K562 (cell line): ENCODE measurements around the gene IRF2BP1. TPM values are rescaled to one million over a fixed set of nuclear protein-coding genes. Genes with fewer than 3 reads are reported as not detected.
A peak's percentile ranks its signal among the peaks of the same experiment; 100 is the strongest.

Experiments used
- ATAC-seq: fragments of 200-7000 bp; cut with Tn5 transposase; 3 replicates; pipeline ENCODE4 v1.9.1; 2020; ENCODE audit warnings: moderate library complexity
- BruUV-seq: library from RNA; stranded (reverse); fragments of 400-500 nt; replicated peaks from 2 replicates; lab custom pipeline; 2021; lab: Mats Ljungman, UMichigan
- CTCF ChIA-PET: fragments of 300-600 bp; formaldehyde crosslinking; extraction: SDS; loops from one replicate; lab custom pipeline; 2021; ENCODE audit warnings: low intra/inter-chr PET ratio; lab: Yijun Ruan, JAX
- POLR2A ChIA-PET: fragments of 300-600, 350-650 bp; sonication (Branson Sonifier 250); formaldehyde crosslinking; extraction: SDS; loops from one replicate; lab custom pipeline; 2021; ENCODE audit warnings: antibody characterized with exemption, inconsistent platforms; lab: Yijun Ruan, JAX
- DNase-seq, 4 experiments: peaks; one replicate each; pipeline versions ENCODE4 v3.0.0 to v3.0.0-alpha.2; 2011 to 2018; ENCODE audit warnings: low spot score in 3 of 4, mixed read lengths in 3 of 4; ENCODE audit errors: extremely low read depth in 1 of 4
- FAIRE-seq: peaks from 2 replicates; lab custom pipeline; 2011; peaks lifted over from hg19 to GRCh38; lab: Jason Lieb, UNC
- H2AFZ ChIP-seq: 2 replicates; pipeline ENCODE4 v1.6.0; 2011; ENCODE audit warnings: low read depth, low read length, control low read depth, inconsistent platforms
- H3K27ac ChIP-seq: fragments of 200-600 bp; 3 replicates; pipeline ENCODE4 v1.8.0; 2011; ENCODE audit warnings: low read depth, mild to moderate bottlenecking, control low read depth, inconsistent platforms, low read length, moderate library complexity, mixed read lengths; ENCODE audit errors: extremely low read depth
- H3K27me3 ChIP-seq, 2 experiments: fragments of 300-600 bp in 1 of 2; 2 replicates in 1 of 2; 3 replicates in 1 of 2; pipeline versions ENCODE4 v1.6.0 to v1.8.0; 2011; ENCODE audit warnings: inconsistent platforms in 2 of 2, low read length in 2 of 2, mild to moderate bottlenecking in 1 of 2, mixed read lengths in 1 of 2, moderate library complexity in 1 of 2; ENCODE audit not compliant: control insufficient read depth in 2 of 2, insufficient read depth in 2 of 2
- H3K36me3 ChIP-seq: fragments of 300-600 bp; 3 replicates; pipeline ENCODE4 v1.8.0; 2011; ENCODE audit warnings: mild to moderate bottlenecking, low read length, inconsistent platforms; ENCODE audit not compliant: control insufficient read depth, insufficient read depth
- H3K4me1 ChIP-seq, 2 experiments: fragments of 200-600 bp in 1 of 2; replicated peaks in 1 of 2; 2 replicates in 1 of 2; 3 replicates in 1 of 2; pipeline versions ENCODE4 v1.5.1 to v1.8.0; 2011; ENCODE audit warnings: inconsistent platforms in 2 of 2, low read length in 2 of 2, mild to moderate bottlenecking in 1 of 2, mixed read lengths in 1 of 2, moderate library complexity in 1 of 2; ENCODE audit not compliant: control insufficient read depth in 2 of 2, insufficient read depth in 2 of 2
- H3K4me2 ChIP-seq: 2 replicates; pipeline ENCODE4 v1.6.1; 2011; ENCODE audit warnings: low read length, control low read depth, inconsistent platforms, mixed read lengths; ENCODE audit not compliant: insufficient read depth
- H3K4me3 ChIP-seq: fragments of 200-600 bp; sonication (generic), shearing (Covaris generic); 2 replicates; pipeline ENCODE4 v1.5.1; 2016; ENCODE audit warnings: control low read depth, inconsistent platforms
- H3K79me2 ChIP-seq: fragments of 200-600 bp; 3 replicates; pipeline ENCODE4 v1.8.0; 2011; ENCODE audit warnings: low read length, inconsistent platforms; ENCODE audit not compliant: control insufficient read depth, insufficient read depth
- H3K9ac ChIP-seq, 2 experiments: 2 replicates each; pipeline versions ENCODE4 v1.6.0 to v1.6.1; 2011; ENCODE audit warnings: low read depth in 2 of 2, low read length in 2 of 2, control low read depth in 1 of 2, inconsistent platforms in 1 of 2, mild to moderate bottlenecking in 1 of 2, mixed read lengths in 1 of 2; ENCODE audit not compliant: insufficient read depth in 1 of 2
- H3K9me1 ChIP-seq: one replicate; pipeline ENCODE4 v1.6.0; 2011; ENCODE audit warnings: inconsistent platforms, mild to moderate bottlenecking, low read length, moderate library complexity; ENCODE audit not compliant: control insufficient read depth, insufficient read depth
- H3K9me3 ChIP-seq: replicated peaks from 2 replicates; pipeline ENCODE4 v1.5.1; 2011; ENCODE audit warnings: low read depth, low read length, inconsistent platforms; ENCODE audit not compliant: control insufficient read depth, insufficient read depth
- H4K20me1 ChIP-seq: replicated peaks from 2 replicates; pipeline ENCODE4 v1.6.1; 2011; ENCODE audit warnings: low read length, inconsistent platforms, mixed read lengths; ENCODE audit not compliant: control insufficient read depth, insufficient read depth
- HDAC1 ChIP-seq, 2 experiments: fragments of 450-650 bp; IDR thresholded peaks; 2 replicates each; pipeline ENCODE4 v1.6.1; 2016 to 2017; ENCODE audit warnings: inconsistent platforms in 1 of 2, mild to moderate bottlenecking in 1 of 2, moderate library complexity in 1 of 2
- KDM1A ChIP-seq, 2 experiments: fragments of 450-650 bp; IDR thresholded peaks; 2 replicates each; pipeline ENCODE4 v1.6.1; 2016; ENCODE audit warnings: mild to moderate bottlenecking in 2 of 2
- POLR2G ChIP-seq: fragments of 200-400 bp; formaldehyde crosslinking; IDR thresholded peaks from 2 replicates; pipeline ENCODE4 v1.6.1; 2017; ENCODE audit warnings: low read depth, mild to moderate bottlenecking, antibody characterized with exemption, low read length, moderate library complexity
- RBFOX2 ChIP-seq: fragments of 200-400 bp; formaldehyde crosslinking; IDR thresholded peaks from 2 replicates; pipeline ENCODE4 v1.6.1; 2017; ENCODE audit warnings: low read depth, mild to moderate bottlenecking, low read length, moderate library complexity
- RHOXF2B ChIP-seq: fragments of 250-450 bp; sonication (Bioruptor Pico); conservative IDR thresholded peaks from 2 replicates; pipeline ENCODE4 v1.5.1; 2021
- ZBTB12 ChIP-seq: fragments of 250-450 bp; sonication (Bioruptor Pico); IDR thresholded peaks from 2 replicates; pipeline ENCODE4 v1.4.0; 2020
- ZNF780A ChIP-seq: fragments of 250-450 bp; sonication (Bioruptor Pico); IDR thresholded peaks from 2 replicates; pipeline ENCODE4 v1.5.0; 2021; ENCODE audit warnings: mild to moderate bottlenecking
- WGBS: fragments of 100-300 bp; shearing (Covaris generic); methylation state at CpG from one replicate; pipeline ENCODE4 v1.1.6; 2016; ENCODE audit warnings: low coverage, mixed read lengths; ENCODE audit not compliant: insufficient coverage; ENCODE audit errors: missing lambda C conversion rate; 5-methylcytosine and 5-hydroxymethylcytosine counted together
- in situ Hi-C: fragments of 300-500 bp; cut with MboI; formaldehyde crosslinking; loops from 4 replicates; pipeline ENCODE4 v1.15.0; 2018; ENCODE audit warnings: inconsistent platforms, mixed read lengths
- intact Hi-C: fragments of 100-400 bp; cut with micrococcal nuclease; formaldehyde crosslinking; loops from 2 replicates; pipeline ENCODE4 v1.14.2; 2022
- polyA plus RNA-seq, 8 experiments: library from polyadenylated mRNA; depleted of rRNA in 4 of 8; stranded (reverse) in 5 of 8; unstranded in 3 of 8; fragments of >200 nt; fragmentation: Nextera tagmentation in 2 of 8; fragmentation: Illumina TruSeq in 1 of 8; extraction: Ambion mirVana in 2 of 8; extraction: Trizol in 1 of 8; gene quantifications; 2 replicates each; pipeline versions ENCODE4 v1.2.1 to v1.2.3, GENCODE V29; 2011 to 2014; ENCODE audit warnings: inconsistent platforms in 1 of 8, missing spikeins in 1 of 8
- total RNA-seq, 7 experiments: library from RNA; depleted of rRNA in 6 of 7; stranded (reverse); fragments of >200 nt in 6 of 7; fragmentation: Illumina TruSeq in 2 of 7; extraction: Trizol in 2 of 7; gene quantifications; 2 replicates each; pipeline versions ENCODE4 v1.2.1 to v1.2.3, GENCODE V29; 2011 to 2021; ENCODE audit warnings: low replicate concordance in 1 of 7

The IRF2BP1 gene
- total and polyA plus RNA-seq, 9 of the 15 experiments (the other 6 are each of a cell fraction or from before 2014, with no cell fraction given), result 0.61 to 35.9 (median 3.5) TPM

DNA sequence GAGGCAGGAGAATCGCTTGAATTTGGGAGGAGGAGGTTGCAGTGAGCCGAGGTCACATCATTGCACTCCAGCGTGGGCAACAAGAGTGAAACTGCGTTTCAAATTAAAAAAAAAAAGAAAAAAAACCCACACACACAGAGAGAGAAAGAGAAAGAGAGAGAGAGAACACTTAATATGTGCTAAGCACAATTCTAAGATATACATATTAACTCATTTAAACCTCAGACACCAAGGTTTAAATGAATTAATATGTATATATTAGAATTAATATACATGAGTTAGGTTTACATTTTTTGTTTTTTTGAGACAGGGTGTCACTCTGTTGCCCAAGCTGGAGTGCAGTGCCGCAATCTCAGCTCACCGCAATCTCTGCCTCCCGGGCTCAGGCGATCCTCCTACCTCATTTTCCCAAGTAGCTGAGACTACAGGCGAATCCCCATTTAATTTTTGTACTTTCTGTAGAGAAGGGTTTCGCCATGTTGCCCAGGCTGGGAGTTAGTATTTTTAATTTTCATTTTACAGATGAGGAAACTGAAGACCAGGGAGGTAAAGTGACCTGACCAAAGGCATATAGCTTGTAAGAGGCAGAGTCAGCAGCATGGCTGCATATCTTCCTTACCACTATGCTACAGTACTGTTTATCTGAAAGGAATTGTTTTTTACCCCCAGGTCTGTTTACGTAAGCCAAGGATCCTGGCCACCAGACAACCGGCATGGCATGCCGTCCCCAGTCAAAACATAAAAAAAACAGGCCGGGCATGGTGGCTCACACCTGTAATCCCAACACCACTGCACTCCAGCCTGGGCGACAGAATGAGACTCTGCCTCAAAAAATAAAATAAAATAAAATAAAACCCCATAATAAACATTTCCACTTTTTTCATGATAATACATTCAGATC lies 25.3 kb downstream of the IRF2BP1 start:
- WGBS, result 91% methylated on average over 15 of the region's 15 CpGs
- Histone ChIP-seq H3K79me2 (peaks cover 69% of the 10 kb centered on the region), H2AFZ (no peak overlapping the region), H3K9me1 (no peaks in the 10 kb centered on the region), H3K27ac (no peak overlapping the region), H4K20me1 (no peaks in the 10 kb centered on the region), H3K27me3 (no peaks in the 10 kb centered on the region), H3K36me3 (peaks cover 43% of the 10 kb centered on the region), H3K9me3 (no peaks in the 10 kb centered on the region), H3K4me2 (no peak overlapping the region), H3K4me3 (no peak overlapping the region), H3K4me1 (peaks cover 12 to 31% of the 10 kb centered on the region in 2 experiments), H3K9ac (peak overlapping the region in 1 of 2 experiments; percentile 50; a peak in 1 of 4 replicates)
- TF ChIP-seq RHOXF2B, result no peak
- TF ChIP-seq KDM1A (IDR thresholded peaks at IDR 0.05), result peak in 1 of 2 experiments; percentile 17; a peak in 1 of 4 replicates
- POLR2A ChIA-PET, result interaction anchor here (0.6 to 2.5 kb wide), 3 partner anchors 9 to 26 kb away, joined by 4 to 10 read pairs (median 4); no protein-coding TSS in a partner anchor
- intact Hi-C loops, result no loop called here
- in situ Hi-C loops, result no loop called here
- no TSS peak for BruUV-seq
- CTCF ChIA-PET, result interaction anchor here (1.3 kb wide), 1 partner anchor 217 kb away, joined by 3 read pairs; no protein-coding TSS in a partner anchor
- no peak for ATAC-seq
- no peak for FAIRE-seq
- no peak for DNase-seq

GRCh38 chr19:45854167-45854778 lies 31.7 kb downstream of the IRF2BP1 start:
- no peaks in the 10 kb centered on the region for H3K9me3 ChIP-seq
- in situ Hi-C loops (no loop called here), intact Hi-C loops (no loop called here)
- 92% methylated on average over 11 of the region's 16 CpGs for WGBS
- H3K9ac ChIP-seq, result peak overlapping the region in 1 of 2 experiments; percentile 61; a peak in 2 of 4 replicates
- peaks cover 0 to 3% of the 10 kb centered on the region in 2 experiments; a peak in 1 of 5 replicates for H3K4me1 ChIP-seq
- POLR2A ChIA-PET, result interaction anchor here (0.6 to 1.6 kb wide), 5 partner anchors 9 to 503 kb away, joined by 3 to 11 read pairs (median 3); partner anchors contain the start of genes FOXA3 and SYMPK
- peaks cover 76% of the 10 kb centered on the region for H3K36me3 ChIP-seq
- ATAC-seq, result no peak
- no peak overlapping the region for H3K27ac ChIP-seq
- H3K9me1 ChIP-seq, result no peaks in the 10 kb centered on the region
- TF ChIP-seq HDAC1 (IDR thresholded peaks at IDR 0.05), result no peak
- TF ChIP-seq POLR2G, result peak; percentile 53
- no peak for TF ChIP-seq ZBTB12
- TF ChIP-seq ZNF780A (CRISPR knock-in tag), result no peak
- TF ChIP-seq RBFOX2, result peak; percentile 28; the same call in 1 of the 2 replicates
- TF ChIP-seq, all 486 proteins: peak for 2
- BruUV-seq, result no TSS peak
- Histone ChIP-seq H3K4me3 (no peak overlapping the region), H4K20me1 (no peaks in the 10 kb centered on the region), H3K4me2 (no peak overlapping the region), H3K27me3 (no peaks in the 10 kb centered on the region), H3K79me2 (peaks cover 18% of the 10 kb centered on the region), H2AFZ (no peak overlapping the region)
- FAIRE-seq (no peak), DNase-seq (no peak)
- CTCF ChIA-PET, result no interaction called here
